ENCODE data around the gene PRRC2B. TPM values are rescaled to one million over a fixed set of nuclear protein-coding genes. Genes with fewer than 3 reads are reported as not detected.

The PRRC2B gene
- total and polyA plus RNA-seq, 2 of the 13 experiments (the other 11 are each of a cell fraction or from before 2014, with no cell fraction given) = 20.8 to 37.4 TPM

DNA sequence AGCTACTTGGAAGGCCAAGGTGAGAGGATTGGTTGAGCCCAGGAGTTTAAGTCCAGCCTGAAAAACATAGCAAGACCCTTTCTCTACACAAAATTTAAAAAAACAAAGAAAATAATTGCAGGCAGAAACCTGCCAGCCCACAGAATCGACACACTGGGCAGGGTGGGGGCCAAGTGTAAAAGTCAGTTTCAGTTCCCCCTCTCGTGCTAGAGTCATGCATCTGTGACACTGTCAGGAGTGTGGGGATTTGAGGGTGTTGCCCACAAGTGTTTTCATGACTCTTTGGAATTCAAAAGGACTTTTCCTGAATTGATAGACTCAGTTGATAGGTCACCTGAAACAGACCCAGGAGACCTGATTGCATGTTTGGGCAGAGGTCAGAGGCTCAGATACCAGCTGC is 47.6 kb downstream of the PRRC2B start:
- in situ Hi-C loops (cut with HindIII; ENCODE audit: extremely low pct_ligation_motif_present, low pct_unique_long_range_greater_than_20kb) = no loop called here
- peak; percentile 79 for TF ChIP-seq RBM22 (optimal IDR thresholded peaks at IDR 0.05; ENCODE audit: low read length)
- TF ChIP-seq PLRG1 (conservative IDR thresholded peaks at IDR 0.05) = no peak
- H3K27me3 ChIP-seq (ENCODE audit: control insufficient read depth in 1 of 2, insufficient read depth in 2 of 2, low read length in 2 of 2) = no peaks in the 10 kb centered on the region
- 0 out of 2 replicates have a peak, but pooled peaks cover 10% of the 10 kb centered on the region for H4K20me1 ChIP-seq (ENCODE audit: insufficient read depth, low read length)
- ATAC-seq = no peak
- H3K27ac ChIP-seq (ENCODE audit: extremely low read length, insufficient read depth, low read length) = no peak overlapping the region
- H3K79me2 ChIP-seq (ENCODE audit: insufficient read depth, low read length) = peaks cover 9% of the 10 kb centered on the region
- DNase-seq (ENCODE audit: low spot score) = no peak
- ChIA-PET CTCF (ENCODE audit: low intra/inter-chr PET ratio, low total read pairs) (no interaction called here), POLR2A (no interaction called here)
- intact Hi-C loops (cut with micrococcal nuclease; ENCODE audit: unreplicated experiment) = no loop called here
- peaks cover 51 to 89% of the 10 kb centered on the region in 2 experiments for H3K36me3 ChIP-seq (replicated peaks in 1 of 2; ENCODE audit: control insufficient read depth in 1 of 2, insufficient read depth in 2 of 2, low read length in 2 of 2)
- no peak overlapping the region for H3K4me3 ChIP-seq (replicated peaks in 1 of 3; ENCODE audit: insufficient read depth in 1 of 3, low read depth in 2 of 3, low read length in 3 of 3)
- H3K4me2 ChIP-seq (ENCODE audit: low read depth, low read length) = no peak overlapping the region
- no peaks in the 10 kb centered on the region for H3K4me1 ChIP-seq (ENCODE audit: insufficient read depth, low read length)
- 94% methylated on average over 2 of the region's 2 CpGs for WGBS (ENCODE audit: low lambda C conversion rate)
- no peak overlapping the region for H2AFZ ChIP-seq (ENCODE audit: low read length)
- TSS peak; percentile 20 for BruUV-seq (replicated peaks)
- no peak overlapping the region for H3K9ac ChIP-seq (ENCODE audit: insufficient read depth, low read depth, low read length)
- no peak for FAIRE-seq
- H3K9me3 ChIP-seq (ENCODE audit: low read length) = no peaks in the 10 kb centered on the region

GRCh38 chr9:131442351-131442750 is 48.5 kb downstream of the PRRC2B start:
- Histone ChIP-seq H3K27me3 (ENCODE audit: control insufficient read depth in 1 of 2, insufficient read depth in 2 of 2, low read length in 2 of 2) (no peaks in the 10 kb centered on the region), H3K9ac (ENCODE audit: insufficient read depth, low read depth, low read length) (no peak overlapping the region), H3K79me2 (ENCODE audit: insufficient read depth, low read length) (peaks cover 9% of the 10 kb centered on the region), H3K4me3 (replicated peaks in 1 of 3; ENCODE audit: insufficient read depth in 1 of 3, low read depth in 2 of 3, low read length in 3 of 3) (no peak overlapping the region), H3K9me3 (ENCODE audit: low read length) (no peaks in the 10 kb centered on the region), H3K27ac (ENCODE audit: extremely low read length, insufficient read depth, low read length) (no peak overlapping the region), H3K36me3 (replicated peaks in 1 of 2; ENCODE audit: control insufficient read depth in 1 of 2, insufficient read depth in 2 of 2, low read length in 2 of 2) (peaks cover 53 to 89% of the 10 kb centered on the region in 2 experiments), H3K4me1 (ENCODE audit: insufficient read depth, low read length) (no peaks in the 10 kb centered on the region), H3K4me2 (ENCODE audit: low read depth, low read length) (no peak overlapping the region), H2AFZ (ENCODE audit: low read length) (no peak overlapping the region), H4K20me1 (ENCODE audit: insufficient read depth, low read length) (0 out of 2 replicates have a peak, but pooled peaks cover 10% of the 10 kb centered on the region)
- TF ChIP-seq GPN1 (CRISPR knock-in tag; IDR thresholded peaks at IDR 0.05; ENCODE audit: borderline replicate concordance) (no peak), NFRKB (IDR thresholded peaks at IDR 0.05) (no peak)
- ChIA-PET POLR2A (no interaction called here), CTCF (ENCODE audit: low intra/inter-chr PET ratio, low total read pairs) (no interaction called here)
- WGBS (ENCODE audit: low lambda C conversion rate) = 86% methylated on average over 10 of the region's 10 CpGs
- no peak for ATAC-seq
- no peak for DNase-seq (ENCODE audit: low spot score)
- no peak for FAIRE-seq
- in situ Hi-C loops (cut with HindIII; ENCODE audit: extremely low pct_ligation_motif_present, low pct_unique_long_range_greater_than_20kb) (no loop called here), intact Hi-C loops (cut with micrococcal nuclease; ENCODE audit: unreplicated experiment) (no loop called here)
- no TSS peak for BruUV-seq (replicated peaks)
